Measurements from ENCODE around the gene TWIST2. TPM values are rescaled to one million over a fixed set of nuclear protein-coding genes. Genes with fewer than 3 reads are reported as not detected.

TWIST2 gene
- polyA plus RNA-seq, 3 donors, result 3.8 to 9.0 (median 4.3) TPM

- DNase-seq (ENCODE audit: extremely low read depth in 1 of 11, low read depth in 9 of 11, low spot score in 4 of 11), result no peak
Observed at GRCh38 chr2:238865744-238866355, 18.0 kb downstream of the TWIST2 start.

GRCh38 chr2:238866656-238867277 lies 18.9 kb downstream of the TWIST2 start:
- no peak for DNase-seq (ENCODE audit: extremely low read depth in 1 of 11, low read depth in 9 of 11, low spot score in 4 of 11)

GRCh38 chr2:238868067-238868524 lies 20.2 kb downstream of the TWIST2 start:
- no peak for DNase-seq (ENCODE audit: extremely low read depth in 1 of 11, low read depth in 9 of 11, low spot score in 4 of 11)

GRCh38 chr2:238868616-238869292 lies 20.9 kb downstream of the TWIST2 start:
- no peak for DNase-seq (ENCODE audit: extremely low read depth in 1 of 11, low read depth in 9 of 11, low spot score in 4 of 11)

GRCh38 chr2:238869293-238870124 lies 21.6 kb downstream of the TWIST2 start:
- DNase-seq (ENCODE audit: extremely low read depth in 1 of 11, low read depth in 9 of 11, low spot score in 4 of 11), result no peak

- DNase-seq (ENCODE audit: extremely low read depth in 1 of 11, low read depth in 9 of 11, low spot score in 4 of 11), result no peak
Observed at GRCh38 chr2:238870261-238870660, 22.4 kb downstream of the TWIST2 start.

- no peak for DNase-seq (ENCODE audit: extremely low read depth in 1 of 11, low read depth in 9 of 11, low spot score in 4 of 11)
Observed at GRCh38 chr2:238872026-238872425, 24.1 kb downstream of the TWIST2 start.

- no peak for DNase-seq (ENCODE audit: extremely low read depth in 1 of 11, low read depth in 9 of 11, low spot score in 4 of 11)
Observed at GRCh38 chr2:238872628-238873380, 24.9 kb downstream of the TWIST2 start.

GRCh38 chr2:238873381-238873801 lies 25.5 kb downstream of the TWIST2 start:
- no peak for DNase-seq (ENCODE audit: extremely low read depth in 1 of 11, low read depth in 9 of 11, low spot score in 4 of 11)

- DNase-seq (ENCODE audit: extremely low read depth in 1 of 11, low read depth in 9 of 11, low spot score in 4 of 11), result no peak
Observed at GRCh38 chr2:238873841-238874240, 26.0 kb downstream of the TWIST2 start.

GRCh38 chr2:238874330-238875050 lies 26.6 kb downstream of the TWIST2 start:
- DNase-seq (ENCODE audit: extremely low read depth in 1 of 11, low read depth in 9 of 11, low spot score in 4 of 11), result no peak

- DNase-seq (ENCODE audit: extremely low read depth in 1 of 11, low read depth in 9 of 11, low spot score in 4 of 11), result peak in 1 of 11 donors; percentile 37
Observed at GRCh38 chr2:238875101-238875470, 27.2 kb downstream of the TWIST2 start.

GRCh38 chr2:238875471-238876231 lies 27.8 kb downstream of the TWIST2 start:
- no peak for DNase-seq (ENCODE audit: extremely low read depth in 1 of 11, low read depth in 9 of 11, low spot score in 4 of 11)

- DNase-seq (ENCODE audit: extremely low read depth in 1 of 11, low read depth in 9 of 11, low spot score in 4 of 11), result no peak
Observed at GRCh38 chr2:238876232-238876630, 28.3 kb downstream of the TWIST2 start.

- no peak for DNase-seq (ENCODE audit: extremely low read depth in 1 of 11, low read depth in 9 of 11, low spot score in 4 of 11)
Observed at GRCh38 chr2:238878051-238878735, 30.3 kb downstream of the TWIST2 start.

- no peak for DNase-seq (ENCODE audit: extremely low read depth in 1 of 11, low read depth in 9 of 11, low spot score in 4 of 11)
Observed at GRCh38 chr2:238879043-238879442, 31.2 kb downstream of the TWIST2 start.
